GF-D8 (cell line): ENCODE data around the gene FAM53B.
"Not testable (repeated sequence)": the region's sequence is repeated elsewhere in the genome, so short reads cannot be mapped to it uniquely, and the experiment has no call there.

ENCODE experiments used
- DNase-seq: peaks from one replicate; lab custom pipeline; 2025; lab: John Stamatoyannopoulos, UW

Gene FAM53B

DNA sequence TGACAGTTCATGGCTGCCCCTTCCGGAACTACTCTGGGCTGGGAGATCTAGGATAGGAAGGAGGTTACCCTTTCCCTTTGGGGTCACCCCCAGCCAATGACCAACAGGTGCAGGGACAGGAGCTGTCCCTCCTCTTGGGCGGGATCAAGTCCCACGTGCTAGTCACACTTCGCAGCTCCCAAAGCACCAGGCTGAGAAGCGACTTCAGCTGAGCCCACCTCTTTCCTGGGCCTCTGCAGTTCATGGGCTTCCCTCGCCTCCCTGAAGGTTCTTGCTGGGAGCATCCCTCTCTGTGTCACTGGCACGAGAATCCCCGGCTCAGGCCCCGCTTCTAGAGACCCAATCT, 115.5 kb downstream of the FAM53B start:
- no peak for DNase-seq

DNA sequence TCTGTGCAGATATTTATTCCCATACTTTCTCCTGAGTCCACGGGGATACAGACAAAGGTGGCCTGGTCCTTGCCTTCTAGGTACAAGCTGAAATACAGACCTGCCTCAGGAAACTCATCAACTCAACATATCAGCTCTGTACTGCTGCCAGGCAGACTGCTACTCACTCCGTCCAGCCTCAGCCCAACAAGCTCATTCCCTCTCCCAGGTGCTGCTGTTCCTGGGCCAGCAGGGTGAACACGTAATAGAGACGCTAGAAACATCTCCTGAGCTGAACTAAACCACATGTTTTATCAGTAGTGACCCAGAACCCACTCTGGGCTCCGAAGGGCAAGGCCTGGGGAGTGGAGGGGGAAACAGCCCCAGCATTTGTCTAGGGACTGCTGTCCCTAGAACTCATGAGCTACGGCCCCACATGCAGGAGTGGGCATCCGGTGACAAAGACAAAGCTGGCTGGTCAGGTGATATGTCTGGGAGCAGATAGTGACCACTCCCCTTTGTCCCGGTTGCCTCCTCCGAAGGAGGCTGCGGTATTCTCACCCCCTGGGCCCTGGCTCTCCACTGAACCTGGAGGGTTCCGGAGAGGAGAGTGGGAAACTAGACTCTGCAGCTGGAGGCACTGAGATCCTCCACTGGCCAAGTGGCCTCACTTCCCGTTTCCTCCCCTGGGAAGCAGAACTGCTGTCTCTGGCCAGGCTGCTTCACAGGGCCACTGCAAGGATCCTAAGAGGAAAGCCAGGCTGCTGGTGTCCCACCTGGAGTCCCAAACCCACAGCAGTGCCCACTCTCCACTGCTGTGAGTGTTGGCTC, 116.1 kb downstream of the FAM53B start:
- DNase-seq = no peak

DNA sequence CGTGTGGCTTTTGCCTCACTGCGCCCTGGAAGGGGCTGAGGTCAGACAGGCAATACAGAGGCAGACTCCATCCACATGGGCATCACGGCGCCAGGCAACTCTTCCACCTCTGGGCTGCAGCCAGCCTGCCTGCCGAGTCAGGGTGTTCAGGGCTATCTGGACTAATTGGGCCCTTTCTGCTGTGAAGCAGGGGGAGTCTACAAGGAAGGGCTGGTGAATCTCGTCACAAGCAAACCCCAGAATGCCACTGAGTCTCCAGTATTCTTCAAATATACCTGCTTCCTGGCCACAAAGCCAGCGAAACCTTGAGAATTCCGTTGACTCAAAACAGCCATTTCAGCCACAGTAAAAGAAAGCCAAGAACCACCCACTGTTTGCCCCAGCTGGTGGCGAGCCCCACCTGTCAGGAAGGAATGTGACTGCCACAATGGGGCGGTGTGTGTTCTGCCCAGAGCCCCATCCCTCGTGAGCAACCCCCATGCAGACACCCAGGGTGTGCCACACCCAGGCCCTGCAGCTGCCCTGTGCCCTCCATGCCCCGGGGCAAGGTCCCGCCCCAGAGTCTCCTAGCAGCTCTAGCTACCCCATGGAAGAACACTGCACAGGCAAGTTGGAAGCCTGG, 117.3 kb downstream of the FAM53B start:
- DNase-seq = no peak

DNA sequence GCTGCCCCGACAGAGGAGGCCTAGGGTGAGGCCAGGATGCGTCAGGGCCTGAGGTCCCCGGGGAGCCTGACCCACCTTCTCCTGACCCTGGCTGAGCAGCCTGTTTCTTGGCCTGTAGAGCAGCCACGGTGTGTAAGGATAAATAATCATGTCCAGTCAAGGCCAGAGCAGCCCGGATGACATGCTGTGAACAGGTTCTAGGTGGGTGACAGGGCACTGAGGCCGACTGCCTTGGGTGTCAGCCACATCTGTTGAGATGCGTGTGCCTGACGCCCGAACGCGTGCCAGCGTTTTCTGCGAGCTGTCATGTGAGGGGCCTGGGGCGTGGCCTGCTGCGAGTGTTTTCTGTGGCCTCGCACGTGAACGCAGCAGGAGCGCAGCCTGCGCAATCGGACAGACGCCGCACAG, 118.3 kb downstream of the FAM53B start:
- no peak for DNase-seq

DNA sequence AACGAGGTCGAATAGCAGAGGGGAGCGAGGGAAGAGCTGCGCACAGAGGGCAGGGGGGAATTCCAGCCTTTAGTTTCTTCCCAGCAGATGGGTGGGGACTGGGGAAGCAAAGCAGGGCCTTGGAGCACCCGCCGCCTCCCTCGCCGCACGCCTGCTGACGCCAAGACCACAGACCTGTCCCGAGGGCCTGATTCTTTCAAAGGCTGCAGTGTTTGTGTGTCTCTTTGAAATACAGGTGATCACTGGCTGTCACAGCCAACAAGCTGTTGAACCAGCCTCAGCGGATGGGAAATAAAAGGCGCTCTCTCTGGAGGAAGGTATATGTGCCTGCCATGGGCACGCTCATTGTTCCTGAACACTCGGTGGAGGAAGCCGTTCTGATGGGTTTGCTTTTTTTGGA, 119.3 kb downstream of the FAM53B start:
- no peak for DNase-seq

DNA sequence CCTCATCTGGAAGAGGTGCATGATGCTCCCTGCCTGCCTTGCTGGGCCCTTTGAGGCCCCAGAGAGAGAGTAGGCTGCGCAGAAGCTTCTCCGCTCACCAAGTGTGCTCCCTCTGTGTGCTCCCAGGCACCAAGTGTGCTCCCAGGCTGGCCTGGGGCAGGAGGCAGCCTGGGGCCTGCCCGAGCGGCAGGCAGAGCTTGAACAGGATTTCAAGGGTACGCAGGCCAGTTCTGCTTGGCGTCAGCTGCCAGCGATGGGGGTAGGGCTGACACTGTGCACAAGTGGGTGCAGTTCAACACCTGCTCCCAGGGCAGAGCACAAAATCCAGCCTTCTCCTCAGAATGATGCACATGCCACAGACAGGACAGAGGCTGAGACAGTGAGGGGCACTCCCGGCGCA, 119.7 kb downstream of the FAM53B start:
- no peak for DNase-seq

DNA sequence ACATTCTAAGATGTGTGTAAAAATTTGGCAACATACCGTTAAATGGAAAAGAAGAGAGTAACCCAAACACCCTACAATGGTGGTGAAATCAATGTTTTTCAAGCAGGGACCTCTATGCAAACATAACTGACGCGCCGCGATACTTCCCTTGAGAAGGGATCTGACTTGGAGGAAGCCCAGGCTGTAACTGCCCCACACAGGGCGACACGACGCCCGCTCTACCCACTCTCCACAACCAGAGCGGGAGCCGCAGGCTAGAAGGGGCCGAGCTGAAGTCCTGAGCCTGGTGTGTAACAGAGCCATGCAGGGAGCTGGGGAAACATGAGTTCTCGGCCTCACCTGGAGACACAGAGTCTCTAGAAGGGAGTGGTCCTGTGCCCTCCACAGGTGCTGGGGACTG, 120.2 kb downstream of the FAM53B start:
- no peak for DNase-seq

DNA sequence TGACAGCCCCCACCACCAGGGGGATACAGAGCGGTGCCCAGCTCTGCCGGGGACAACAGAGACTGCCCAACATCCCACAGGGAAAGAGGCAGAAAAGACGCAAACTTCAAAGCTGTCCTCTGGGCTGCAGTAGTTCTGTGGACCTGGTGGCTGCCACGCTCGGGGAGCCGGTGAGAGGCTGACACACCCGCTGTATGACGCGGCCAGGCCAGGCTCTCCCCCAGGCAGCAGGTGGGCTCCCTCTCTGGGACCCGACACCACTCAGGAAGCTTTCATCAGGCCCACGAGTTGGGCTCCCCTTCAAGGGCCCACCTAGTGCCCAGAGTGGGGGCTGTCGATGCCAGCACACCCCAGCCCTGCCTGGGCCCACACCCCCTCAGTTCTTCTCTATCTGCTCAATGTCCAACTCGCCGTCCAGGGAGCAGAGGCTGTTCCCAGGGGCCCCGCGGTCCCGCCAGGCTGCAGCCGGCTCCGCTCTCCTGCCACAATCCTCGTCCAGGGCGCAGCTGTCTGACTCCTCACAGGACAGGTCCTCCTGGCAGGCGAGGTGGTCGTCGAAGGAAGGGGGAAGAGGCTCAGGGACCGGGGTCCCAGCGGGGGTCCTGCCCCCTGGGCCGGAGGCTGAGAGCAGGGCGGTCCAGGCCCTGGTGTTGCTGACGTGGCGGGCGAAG, 121.2 kb downstream of the FAM53B start:
- no peak for DNase-seq

DNA sequence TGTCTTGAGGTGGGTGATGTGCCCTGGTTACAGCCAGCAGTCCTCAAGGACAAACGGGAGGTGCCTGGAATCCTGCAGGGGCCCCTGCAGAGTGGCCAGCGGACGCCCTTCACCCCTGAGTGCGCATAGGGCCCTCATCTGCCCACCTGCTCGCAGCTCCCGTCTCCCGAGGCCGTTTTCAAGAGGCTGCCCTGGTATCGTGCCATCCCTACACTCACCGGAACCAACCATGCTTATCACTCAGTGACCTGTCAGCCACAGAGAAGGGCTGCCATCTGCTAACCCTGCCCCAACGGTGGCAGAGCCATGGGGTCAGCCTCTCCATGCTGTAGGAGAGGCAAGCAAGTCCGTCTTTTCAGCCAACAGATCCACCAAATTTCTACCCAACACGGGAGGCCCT, 122.0 kb downstream of the FAM53B start:
- DNase-seq = no peak

DNA sequence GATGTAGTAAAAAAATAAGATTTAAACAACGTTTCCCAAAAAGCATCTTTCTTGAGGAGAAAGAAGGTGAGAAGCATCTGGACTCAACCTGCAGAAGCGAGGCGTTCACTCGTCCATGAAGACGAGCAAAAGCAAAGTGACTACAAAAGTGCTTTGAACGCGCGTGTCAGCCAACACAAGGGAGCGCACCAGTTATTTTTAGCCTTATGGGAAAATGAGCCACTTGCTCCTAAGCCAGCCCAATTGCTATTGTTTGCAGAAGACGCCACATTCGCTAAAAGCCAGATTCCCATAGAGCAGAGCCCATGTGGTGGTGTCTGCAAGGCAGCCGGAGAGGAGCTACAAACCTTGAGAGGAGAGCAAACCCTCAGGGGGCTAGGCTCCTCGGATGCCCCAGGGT, 122.5 kb downstream of the FAM53B start:
- DNase-seq = no peak

DNA sequence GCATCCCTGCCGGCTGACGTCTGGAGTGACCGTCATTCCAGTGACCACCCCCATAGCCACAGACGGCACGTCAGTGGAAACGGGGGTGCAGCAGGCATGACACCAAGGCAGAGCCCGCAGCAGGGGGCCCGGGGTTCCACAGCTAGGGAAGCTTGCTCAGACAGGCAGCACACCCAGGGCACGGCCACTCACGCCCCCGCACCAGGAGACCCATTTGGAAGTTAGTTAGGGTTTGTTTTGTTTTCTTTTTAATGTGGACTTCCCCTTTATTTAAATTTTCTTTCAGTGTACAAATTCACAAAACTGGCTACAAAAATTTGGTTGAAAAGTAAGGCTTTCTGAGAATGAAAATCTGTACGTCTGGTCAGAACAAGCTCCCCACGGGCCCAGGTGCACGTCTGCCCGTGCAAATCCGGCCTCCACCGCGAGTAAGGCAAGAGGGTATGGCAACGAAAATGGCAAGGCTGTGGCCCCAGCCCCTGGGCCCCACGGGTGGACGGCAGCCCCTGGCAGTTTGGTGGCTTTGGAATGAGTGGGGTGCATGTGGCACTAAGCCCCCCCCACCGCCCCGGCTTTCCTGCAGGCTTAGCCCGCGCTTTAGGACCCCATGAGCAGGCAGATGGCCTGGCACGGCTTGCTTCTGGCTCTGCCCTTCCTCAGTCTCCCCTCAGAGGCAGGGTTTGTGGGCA, 124.2 kb downstream of the FAM53B start:
- no peak for DNase-seq

DNA sequence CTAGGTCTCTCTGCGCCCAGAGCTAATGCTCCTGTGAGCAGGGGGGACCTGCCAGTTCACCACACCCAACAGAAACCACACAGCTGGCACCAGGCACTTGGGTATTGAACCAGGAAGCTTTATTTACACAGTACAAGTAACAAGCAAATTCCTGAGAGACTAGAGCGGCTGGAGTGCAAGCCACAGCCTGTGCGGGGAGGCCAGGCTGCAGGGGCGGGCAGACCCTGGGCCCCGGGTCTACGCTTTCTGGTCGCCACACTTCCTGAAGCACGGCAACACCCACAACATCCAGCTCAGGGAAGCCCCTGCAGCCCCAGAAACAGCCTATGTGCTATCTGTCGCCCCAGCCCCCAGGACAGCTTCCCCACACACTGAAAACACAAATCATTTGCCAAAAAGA, 125.0 kb downstream of the FAM53B start:
- no peak for DNase-seq

DNA sequence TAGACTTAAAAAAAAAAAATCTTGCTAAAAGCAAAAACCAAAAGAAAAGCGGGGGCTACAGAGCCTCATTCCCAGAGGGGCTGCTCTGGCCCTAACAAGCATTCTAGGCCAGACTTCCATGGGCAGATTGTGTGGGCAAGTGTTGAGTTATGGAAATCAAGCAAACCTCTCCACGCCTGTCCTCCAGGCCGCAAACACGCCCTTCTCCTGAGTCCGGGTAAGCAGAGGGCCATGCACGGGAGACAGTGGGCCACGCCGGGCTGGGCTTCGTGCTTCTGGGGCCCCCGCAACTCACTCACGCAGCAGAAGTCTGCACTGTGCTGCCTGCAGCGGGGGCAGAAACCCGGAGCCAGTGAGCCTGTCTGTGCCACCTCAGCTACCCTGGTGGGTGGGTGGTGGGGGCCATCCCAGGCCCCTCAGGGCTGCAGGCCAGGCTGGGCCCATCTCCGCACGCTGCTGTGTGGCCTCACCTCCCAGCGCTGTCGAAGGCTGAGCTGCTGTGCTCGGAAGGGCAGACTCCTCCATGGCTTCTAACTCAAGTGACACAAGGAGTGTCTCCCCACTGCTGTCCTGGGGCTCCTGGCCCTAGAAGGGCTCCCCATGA, 125.6 kb downstream of the FAM53B start:
- no peak for DNase-seq

DNA sequence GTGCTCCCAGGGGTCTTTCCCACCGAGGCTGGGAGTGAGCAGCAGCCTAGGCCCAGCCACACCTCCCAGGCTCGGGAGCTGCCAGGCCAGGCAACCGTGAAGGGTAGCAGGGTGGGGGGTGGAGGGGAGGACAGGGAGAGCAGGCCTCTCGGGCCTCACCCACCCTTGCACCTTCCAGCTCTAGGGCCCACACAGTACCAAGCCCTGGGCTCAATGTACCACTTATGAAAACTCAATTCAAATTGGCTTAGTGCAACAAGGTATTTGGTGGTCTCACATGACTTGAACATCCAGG, 127.4 kb downstream of the FAM53B start:
- DNase-seq = no peak

DNA sequence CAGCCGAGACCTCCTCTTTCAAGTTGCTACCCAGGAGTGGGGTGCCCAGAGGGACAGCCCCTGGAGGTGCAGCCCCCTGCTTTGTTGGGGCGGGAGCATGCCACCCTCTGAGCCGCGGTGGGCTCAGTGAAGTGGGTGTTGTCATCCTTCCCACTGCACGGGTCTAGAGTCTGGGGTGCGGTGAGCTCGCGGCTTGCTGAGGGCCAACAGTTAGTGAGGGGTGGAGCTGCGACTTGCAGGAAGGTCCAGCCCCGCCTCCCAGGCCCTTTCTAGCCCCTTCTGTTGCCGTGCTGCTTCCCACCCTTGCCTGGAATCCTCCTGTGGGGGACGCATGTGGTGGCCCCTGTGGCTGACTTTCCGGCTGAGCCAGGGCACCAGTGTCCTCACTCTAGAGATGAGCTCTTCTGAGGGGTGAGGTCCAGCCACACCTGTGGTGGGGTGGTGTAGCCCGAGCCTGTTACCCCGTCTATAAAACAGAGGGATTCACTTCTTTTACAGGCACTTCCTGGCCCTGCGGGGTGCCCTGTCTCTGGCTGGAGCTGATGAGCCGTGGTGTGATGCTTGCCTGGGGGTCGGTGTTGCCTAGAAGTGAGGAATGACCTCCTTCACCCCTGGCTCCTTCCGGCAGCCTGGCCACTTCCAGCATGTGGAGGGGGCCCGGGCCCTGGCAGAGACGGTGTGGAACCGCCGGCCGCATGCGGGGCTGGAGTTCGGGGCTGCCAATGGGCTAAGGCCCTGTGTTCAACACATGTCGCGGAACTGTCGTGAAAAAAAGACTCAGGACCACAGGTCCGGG, 127.9 kb downstream of the FAM53B start:
- DNase-seq = no peak

DNA sequence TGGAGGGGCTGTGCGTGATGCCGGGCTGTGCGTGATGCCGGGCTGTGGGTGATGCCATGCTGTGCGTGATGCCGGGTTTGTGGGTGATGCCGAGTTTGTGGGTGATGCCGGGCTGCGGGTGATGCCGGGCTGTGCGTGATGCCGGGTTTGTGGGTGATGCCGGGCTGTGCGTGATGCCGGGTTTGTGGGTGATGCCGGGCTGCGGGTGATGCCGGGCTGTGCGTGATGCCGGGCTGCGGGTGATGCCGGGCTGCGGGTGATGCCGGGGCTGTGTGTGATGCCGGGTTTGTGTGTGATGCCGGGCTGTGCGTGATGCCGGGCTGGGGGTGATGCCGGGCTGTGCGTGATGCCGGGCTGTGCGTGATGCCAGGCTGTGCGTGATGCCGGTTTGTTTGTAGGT, 128.9 kb downstream of the FAM53B start:
- no peak for DNase-seq

DNA sequence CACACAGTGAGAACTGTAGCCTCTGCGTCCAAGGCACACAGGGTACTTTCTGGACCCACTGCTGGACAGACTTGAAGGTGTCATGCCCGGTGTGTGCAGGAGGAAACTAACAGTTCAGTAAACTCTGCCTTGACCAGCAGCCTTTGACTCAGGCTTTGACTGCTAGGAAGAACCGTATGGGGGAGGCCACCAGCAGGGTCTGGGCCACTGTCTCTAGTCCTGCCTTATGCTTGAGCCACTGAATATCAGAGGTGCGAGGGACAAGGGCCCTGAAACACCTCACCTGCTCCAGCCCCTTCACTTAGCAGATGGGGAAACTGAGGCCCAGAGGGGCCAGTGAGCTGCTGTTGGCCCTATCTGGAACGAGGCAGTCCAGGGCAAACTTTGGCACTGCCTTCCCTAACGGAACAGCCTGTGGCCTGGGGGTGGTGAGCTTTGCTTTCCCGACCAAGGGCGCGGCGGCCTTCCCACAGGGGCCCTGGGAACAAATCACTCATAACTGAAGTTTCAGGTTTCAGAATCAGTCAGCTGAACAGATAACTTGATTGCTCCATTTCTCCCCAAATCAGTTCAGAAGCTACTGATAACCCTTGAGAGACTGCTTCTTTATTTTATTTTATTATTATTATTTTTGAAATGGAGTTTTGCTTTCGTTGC, 130.0 kb downstream of the FAM53B start:
- no peak for DNase-seq

DNA sequence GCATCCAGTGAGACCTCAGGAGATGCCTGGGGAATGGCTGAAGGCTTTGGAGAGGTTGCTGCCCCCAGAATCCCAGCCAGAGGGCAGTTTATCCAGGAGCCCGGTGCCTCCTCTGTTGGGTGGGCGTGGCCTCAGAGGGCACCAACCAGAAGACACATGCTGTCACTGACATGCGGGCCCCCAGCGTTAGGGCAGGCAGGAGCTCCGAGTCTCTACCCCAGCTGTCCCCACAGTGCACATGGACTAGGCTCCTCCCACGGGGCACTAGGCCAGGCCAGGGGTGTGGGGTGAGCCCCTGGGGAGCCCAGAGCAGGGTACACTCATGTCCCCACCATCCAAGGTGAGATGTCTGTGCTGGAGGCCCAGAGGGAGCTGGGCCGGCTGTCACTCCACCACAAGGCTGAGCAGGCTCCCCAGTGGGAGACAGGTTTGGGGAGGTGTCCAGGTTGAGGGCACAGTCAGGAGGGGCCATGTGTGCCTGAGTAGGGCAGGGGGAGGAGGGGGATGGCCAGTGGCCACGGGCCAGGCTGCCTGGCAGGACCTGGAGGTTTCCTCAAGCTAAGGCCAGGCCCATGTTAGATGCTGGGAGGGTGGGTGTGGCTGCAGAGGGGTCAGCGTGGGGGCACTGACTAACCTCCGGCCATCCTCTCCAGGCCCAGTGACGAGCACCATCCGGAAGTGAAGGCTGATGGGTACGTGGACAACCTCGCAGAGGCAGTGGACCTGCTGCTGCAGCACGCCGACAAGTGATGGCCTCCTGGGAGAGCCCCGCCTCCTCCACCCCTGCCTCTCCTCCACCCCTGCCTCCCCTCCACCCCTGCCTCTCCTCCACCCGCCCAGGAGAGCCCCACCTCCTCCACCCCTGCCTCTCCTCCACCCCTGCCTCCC, 131.3 kb downstream of the FAM53B start:
- DNase-seq = no peak

DNA sequence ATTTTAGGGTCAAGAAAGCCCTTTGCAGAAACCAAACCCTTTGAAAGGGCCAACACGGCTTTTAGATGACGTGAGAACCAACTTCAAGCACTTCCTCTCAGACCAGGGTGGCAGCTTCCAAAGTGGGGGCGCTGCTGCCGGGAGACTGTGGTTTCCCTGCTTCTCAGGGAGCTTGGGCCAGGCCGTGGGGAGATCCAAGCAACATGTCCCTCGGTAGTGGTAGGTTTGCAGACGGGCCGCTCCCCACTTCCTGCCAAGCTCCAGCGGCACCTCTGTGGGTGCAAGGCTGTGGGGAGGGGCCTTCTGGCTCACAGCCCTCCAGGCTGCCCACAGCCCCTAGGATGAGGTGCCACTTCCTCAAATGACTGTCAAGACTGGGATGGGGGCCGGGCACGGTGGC, 132.4 kb downstream of the FAM53B start:
- DNase-seq = peak; percentile 63

DNA sequence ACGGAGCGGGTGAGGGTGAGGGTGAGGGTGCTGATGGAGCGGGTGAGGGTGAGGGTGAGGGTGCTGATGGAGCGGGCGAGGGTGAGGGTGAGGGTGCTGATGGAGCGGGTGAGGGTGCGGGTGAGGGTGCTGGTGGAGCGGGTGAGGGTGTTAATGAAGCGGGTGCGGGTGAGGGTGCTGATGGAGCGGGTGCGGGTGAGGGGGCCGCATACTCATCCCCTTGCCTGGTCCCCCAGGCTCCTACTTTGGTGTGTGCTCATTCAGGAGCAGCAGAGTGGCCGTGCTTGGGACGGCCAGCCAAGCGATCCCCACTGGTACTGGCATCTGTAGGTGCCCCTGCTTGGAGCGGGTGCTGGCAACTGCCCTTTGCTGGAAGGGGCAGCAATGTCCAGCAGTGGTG, 133.3 kb downstream of the FAM53B start:
- DNase-seq = not testable (repeated sequence)
